Astrocyte (in vitro differentiated cells and primary cell): ENCODE measurements around the gene TRPV2.

ENCODE experiments used
- CTCF ChIP-seq: IDR thresholded peaks from 2 replicates; pipeline ENCODE4 v1.5.1; 2011; ENCODE audit warnings: low read depth, mild to moderate bottlenecking, inconsistent platforms, low read length, moderate library complexity; ENCODE audit not compliant: insufficient read depth
- EZH2 ChIP-seq: IDR thresholded peaks from 2 replicates; pipeline ENCODE4 v1.6.1; 2012; ENCODE audit warnings: mild to moderate bottlenecking, low read length, inconsistent platforms; ENCODE audit not compliant: insufficient read depth

- TF ChIP-seq CTCF (no peak), EZH2 (no peak)
These were observed 62.3 kb downstream of the TRPV2 start for GRCh38 chr17:16477666-16478065.
